GM19438 (cell line): ENCODE results near the gene CHMP3.

Experiments used
- ATAC-seq: cut with Tn5 transposase; IDR thresholded peaks from one replicate; pipeline ENCODE4 v1.9.1; 2021; ENCODE audit warnings: low read depth; ENCODE audit not compliant: unreplicated experiment

CHMP3 gene

DNA sequence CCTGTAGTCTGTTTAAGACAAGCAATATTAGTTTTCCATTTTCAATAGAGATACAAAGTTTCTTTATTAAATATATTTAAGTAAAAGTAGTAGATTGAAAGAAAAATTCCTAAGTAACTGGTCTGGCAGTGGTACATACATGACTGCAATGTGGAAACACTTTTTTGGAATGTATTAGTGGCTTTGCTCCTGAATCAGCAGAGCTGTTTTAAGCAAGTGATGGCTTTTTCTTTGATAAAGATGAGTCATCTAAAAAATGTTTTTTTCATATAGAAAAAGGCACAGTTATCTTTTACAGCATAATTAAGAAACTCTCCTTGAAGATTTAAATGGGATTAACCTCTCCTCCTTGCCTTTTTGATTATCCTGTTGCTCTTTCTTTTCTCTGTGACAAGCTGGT is 87.2 kb downstream of the CHMP3 start:
- ATAC-seq = no peak

DNA sequence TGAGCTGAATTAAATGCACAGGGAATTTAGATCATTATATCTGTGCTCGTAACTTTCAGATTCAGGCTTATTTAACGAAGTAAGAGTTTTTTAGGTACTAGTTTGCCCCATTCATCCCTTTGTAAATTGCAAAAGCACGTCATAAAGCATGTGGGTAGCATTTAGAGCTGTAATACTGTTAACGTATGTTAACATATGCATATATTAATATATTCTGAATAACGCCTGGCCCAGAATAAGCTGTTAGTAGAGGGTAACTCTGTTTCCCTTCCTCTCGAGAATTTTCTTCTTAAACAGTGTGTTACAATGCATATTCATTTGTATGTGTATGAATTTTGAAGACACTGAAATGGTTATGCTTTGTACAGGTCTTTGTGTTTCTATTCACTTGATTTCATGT is 91.6 kb downstream of the CHMP3 start:
- no peak for ATAC-seq

DNA sequence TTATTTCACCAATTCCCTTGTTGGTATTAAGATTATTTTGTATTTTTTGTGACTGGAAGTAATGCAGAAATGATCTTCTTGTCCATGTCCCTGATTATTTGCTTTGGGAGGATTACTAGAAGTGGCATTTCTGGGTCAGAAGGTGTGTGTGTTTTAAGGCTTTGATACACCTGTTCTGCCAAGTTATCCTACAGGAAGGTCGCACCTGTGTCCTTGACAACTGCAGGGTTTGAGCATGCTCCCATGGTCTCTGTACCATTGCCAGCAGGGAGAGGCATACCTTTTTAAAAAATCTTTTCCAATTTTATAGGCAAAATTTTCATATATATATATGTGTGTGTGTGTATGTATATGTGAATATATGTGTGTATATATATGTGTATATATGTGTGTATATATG is 92.4 kb downstream of the CHMP3 start:
- ATAC-seq = no peak

DNA sequence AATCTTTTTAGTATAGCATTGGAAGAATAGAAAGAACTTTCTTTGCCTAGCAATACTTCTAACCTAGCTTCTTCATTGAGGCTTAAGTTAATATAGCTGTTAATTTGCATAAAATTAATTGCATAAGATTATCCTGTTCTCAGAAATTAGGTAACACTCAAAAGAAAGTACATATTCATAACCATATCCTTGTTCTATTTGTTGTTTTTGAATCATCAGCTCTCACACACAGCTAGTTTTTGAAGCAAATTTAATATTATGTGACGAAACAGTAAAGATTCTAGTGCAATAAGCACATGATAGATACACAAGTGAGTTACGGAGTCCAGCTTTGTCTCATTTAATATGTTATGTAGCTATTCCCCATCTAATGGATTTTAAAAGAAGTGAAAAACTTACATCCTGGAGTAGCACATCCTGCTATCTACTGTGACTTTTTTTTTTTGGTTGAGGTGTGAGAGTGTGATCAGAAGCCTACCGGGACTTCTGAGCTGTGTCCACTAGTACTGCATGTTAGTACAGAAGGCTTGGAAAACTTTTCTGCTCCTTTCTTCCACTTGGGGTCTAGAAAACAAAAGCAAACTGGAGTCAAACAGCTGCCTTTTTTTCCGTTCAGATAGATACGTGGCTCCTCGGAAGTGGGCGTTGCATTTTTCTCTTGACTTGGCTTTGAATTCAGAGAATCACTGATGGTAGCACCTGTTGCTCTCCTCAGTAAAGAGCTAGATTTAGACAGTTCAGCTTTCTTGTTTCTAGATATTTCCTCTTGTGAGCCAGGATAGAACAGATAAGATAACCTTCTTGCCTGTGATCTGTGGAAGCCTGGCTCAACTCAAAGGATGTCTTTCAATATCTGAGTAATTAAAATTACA is 94.8 kb downstream of the CHMP3 start:
- no peak for ATAC-seq

DNA sequence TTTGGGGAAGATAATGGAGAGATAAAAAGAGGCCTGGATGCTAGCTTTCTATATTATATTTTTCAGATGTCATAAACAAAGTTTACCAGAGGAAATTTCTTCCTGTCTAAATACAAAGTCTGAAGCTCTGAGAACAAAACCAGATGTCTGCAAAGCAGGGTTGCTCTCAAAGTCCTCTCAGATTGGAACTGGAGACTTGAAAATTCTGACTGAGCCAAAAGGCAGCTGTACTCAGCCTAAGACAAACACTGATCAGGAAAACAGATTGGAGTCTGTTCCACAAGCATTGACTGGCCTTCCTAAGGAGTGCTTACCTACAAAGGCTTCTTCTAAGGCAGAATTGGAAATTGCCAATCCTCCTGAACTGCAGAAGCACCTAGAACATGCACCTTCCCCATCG is 96.9 kb downstream of the CHMP3 start:
- no peak for ATAC-seq

DNA sequence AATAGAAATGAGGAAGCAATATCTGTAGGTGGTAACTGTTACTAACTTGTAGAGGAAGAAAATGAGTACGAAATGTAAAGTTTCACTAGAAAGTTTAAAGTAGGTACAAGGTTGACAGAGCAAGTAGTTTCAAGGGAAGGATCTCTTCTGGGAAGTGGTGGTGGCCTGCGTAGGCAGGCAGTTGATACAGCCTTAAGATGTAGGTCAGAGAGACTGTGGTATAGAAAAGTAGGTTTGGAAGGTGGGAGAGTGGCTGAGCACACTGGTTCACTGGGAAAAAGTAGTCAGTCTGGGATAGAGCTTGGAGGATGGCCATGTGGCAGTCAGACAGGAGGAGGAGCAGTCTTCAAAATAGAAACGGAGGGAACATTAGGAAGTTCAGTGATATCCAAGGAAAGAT is 98.6 kb downstream of the CHMP3 start:
- ATAC-seq = no peak

DNA sequence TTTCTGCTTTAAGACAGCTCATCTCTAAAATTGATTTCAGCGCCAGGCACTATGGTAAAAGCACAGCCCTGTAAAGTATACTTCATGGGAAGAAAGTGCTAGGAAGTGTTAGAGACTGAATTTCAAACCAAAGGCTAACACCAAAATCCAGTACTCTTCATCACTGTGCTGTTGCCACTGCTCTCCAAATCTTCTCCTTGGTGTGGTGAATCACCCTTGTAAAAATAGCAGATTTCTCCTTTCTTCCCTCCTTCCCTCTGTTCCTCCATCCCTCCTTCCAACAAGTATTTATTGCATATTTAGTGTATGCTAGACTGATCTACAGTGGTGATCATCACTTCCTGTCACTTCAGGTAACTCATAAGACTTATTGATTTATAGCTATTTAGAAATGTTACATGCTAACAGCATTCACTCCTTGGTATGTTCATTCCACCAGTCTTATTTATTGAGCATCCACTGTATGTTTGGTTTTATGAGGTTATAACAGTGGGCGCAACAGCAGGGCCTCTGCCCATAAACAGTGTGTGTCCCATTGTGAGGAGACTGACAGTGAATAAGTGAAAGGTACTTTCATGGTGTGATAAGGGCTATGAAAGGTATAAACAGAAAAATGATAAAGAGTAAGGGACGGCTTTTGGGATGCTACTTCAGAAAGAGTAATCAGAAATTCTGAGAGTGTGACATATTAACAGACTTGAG is 102.0 kb downstream of the CHMP3 start:
- no peak for ATAC-seq

DNA sequence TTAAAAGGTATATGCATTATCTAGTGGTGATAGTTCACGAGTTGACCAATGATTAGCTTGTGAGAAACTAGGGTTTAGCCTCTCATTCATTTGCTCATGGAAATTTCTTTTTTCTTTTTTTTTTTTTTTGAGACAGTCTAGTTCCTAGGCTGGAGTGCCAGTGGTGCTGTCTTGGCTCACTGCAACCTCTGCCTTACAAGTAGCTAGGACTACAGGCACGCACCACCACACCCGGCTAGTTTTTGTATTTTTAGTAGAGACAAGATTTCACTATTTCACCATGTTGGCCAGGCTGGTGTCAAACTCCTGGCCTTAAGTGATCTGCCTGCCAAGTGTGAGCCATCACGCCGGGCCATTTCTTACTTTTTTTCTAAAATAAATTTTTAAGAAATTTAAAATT is 108.1 kb downstream of the CHMP3 start:
- no peak for ATAC-seq

DNA sequence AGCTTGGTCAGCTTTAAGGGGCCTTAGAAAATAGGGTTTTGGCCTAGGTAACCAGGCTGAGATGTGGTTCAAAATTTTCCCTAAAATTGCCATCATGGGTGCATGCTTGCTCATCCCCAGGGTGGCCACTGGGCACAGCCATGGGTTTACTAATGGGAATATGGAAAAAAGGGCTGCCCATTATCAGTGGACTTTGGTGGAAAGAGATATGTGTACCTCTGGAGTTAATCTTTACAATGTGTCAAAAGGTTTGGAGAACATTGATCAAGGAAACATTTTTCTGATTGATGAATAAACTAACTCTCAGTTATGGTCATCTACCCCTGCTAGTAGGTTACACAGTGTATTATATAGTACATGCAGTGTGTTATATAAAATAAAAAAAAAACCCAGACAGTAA is 109.0 kb downstream of the CHMP3 start:
- no peak for ATAC-seq

DNA sequence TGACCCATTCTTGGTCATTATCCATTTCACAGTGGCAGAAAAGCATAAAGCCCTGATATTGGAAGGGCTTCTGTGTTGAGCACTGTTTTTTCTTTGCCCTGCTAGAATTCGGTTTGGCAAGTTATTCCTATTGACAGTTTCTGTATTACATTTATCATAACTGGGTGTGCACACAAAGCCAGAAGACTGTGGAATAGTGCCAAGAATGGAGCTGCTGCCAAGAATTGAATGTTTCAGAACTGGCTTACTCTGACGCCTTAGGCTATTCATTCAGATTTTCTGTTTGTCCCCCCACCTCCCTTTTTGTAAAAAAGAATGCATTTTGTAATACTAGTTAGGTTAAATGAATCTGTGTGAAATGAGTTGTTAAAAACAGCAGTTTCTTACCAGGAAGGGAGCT is 109.4 kb downstream of the CHMP3 start:
- no peak for ATAC-seq
